HCT116 (cell line): Measurements from ENCODE around the gene IPCEF1. TPM values are rescaled to one million over a fixed set of nuclear protein-coding genes. Genes with fewer than 3 reads are reported as not detected.
"Not testable (repeated sequence)": the region's sequence is repeated elsewhere in the genome, so short reads cannot be mapped to it uniquely, and the experiment has no call there.

ENCODE experiments used
- ATAC-seq: fragments of 200-7000 bp; cut with Tn5 transposase; 2 replicates; pipeline ENCODE4 v1.9.1; 2020; ENCODE audit warnings: mild to moderate bottlenecking, moderate library complexity
- BruUV-seq: library from RNA; stranded (reverse); fragments of 400-500 nt; replicated peaks from 2 replicates; lab custom pipeline; 2021; lab: Mats Ljungman, UMichigan
- CTCF ChIA-PET: fragments of 300-600 bp; sonication (Branson Sonifier 250); formaldehyde crosslinking; loops from one replicate; lab custom pipeline; 2021; ENCODE audit warnings: antibody characterized with exemption; lab: Charles Lee
- POLR2A ChIA-PET: fragments of 300-600, 350-600 bp; sonication (Branson Sonifier 250); formaldehyde crosslinking; loops from one replicate; lab custom pipeline; 2021; ENCODE audit warnings: antibody characterized with exemption; lab: Charles Lee
- RAD21 ChIA-PET, 2 experiments: fragments of 300-600 bp; sonication (Branson Sonifier 250); formaldehyde crosslinking; loops; one replicate each; lab custom pipeline; 2023; ENCODE audit warnings: low total read pairs in 2 of 2; ENCODE audit not compliant: uncharacterized antibody in 2 of 2, unreplicated experiment in 2 of 2, low non-redundant PET in 1 of 2; lab: Charles Lee
- DNase-seq: peaks from one replicate; pipeline ENCODE4 v3.0.0-alpha.2; 2010; ENCODE audit warnings: low read depth, low spot score
- H2AFZ ChIP-seq: fragments of 200-600 bp; shearing (Covaris generic), sonication (generic); 2 replicates; pipeline ENCODE4 v1.6.1; 2017; ENCODE audit warnings: low read depth, mixed run types, mixed read lengths, antibody characterized with exemption, low read length; ENCODE audit not compliant: poor library complexity, severe bottlenecking
- H3K27ac ChIP-seq: 2 replicates; pipeline ENCODE4 v1.5.1; 2012; ENCODE audit warnings: low read depth, low read length
- H3K27me3 ChIP-seq: fragments of 200-600 bp; sonication (generic); 2 replicates; pipeline ENCODE4 v1.6.1; 2016; ENCODE audit warnings: mixed run types, low read length, mixed read lengths; ENCODE audit not compliant: insufficient read depth
- H3K36me3 ChIP-seq, 2 experiments: fragments of 200-500 bp in 1 of 2; fragments of 200-600 bp in 1 of 2; sonication (Bioruptor generic) in 1 of 2; sonication (generic) in 1 of 2; 2 replicates each; pipeline versions ENCODE4 v1.5.1 to v1.6.1; 2014 to 2016; ENCODE audit warnings: low read length in 2 of 2, inconsistent platforms in 1 of 2, mixed read lengths in 1 of 2, mixed run types in 1 of 2; ENCODE audit not compliant: insufficient read depth in 2 of 2, control insufficient read depth in 1 of 2
- H3K4me1 ChIP-seq, 2 experiments: fragments of 200-600 bp in 1 of 2; sonication (generic) in 1 of 2; 2 replicates each; pipeline versions ENCODE4 v1.5.1 to v1.6.1; 2012 to 2017; ENCODE audit warnings: low read length in 2 of 2, inconsistent platforms in 1 of 2, mild to moderate bottlenecking in 1 of 2, mixed read lengths in 1 of 2, mixed run types in 1 of 2, moderate library complexity in 1 of 2; ENCODE audit not compliant: insufficient read depth in 2 of 2, control insufficient read depth in 1 of 2
- H3K4me2 ChIP-seq: fragments of 200-600 bp; sonication (generic); 2 replicates; pipeline ENCODE4 v1.6.1; 2017; ENCODE audit warnings: mixed run types, low read length, mixed read lengths
- H3K4me3 ChIP-seq, 2 experiments: fragments of 200-600 bp in 1 of 2; sonication (generic) in 1 of 2; replicated peaks in 1 of 2; 2 replicates each; pipeline ENCODE4 v1.5.1; 2011 to 2016; ENCODE audit warnings: low read length in 2 of 2, control low read depth in 1 of 2, low read depth in 1 of 2, mild to moderate bottlenecking in 1 of 2, mixed read lengths in 1 of 2, mixed run types in 1 of 2
- H3K79me2 ChIP-seq: fragments of 200-600 bp; sonication (generic); 2 replicates; pipeline ENCODE4 v1.6.1; 2017; ENCODE audit warnings: mild to moderate bottlenecking, mixed run types, low read length, moderate library complexity, mixed read lengths; ENCODE audit not compliant: insufficient read depth
- H3K9ac ChIP-seq: fragments of 200-600 bp; sonication (generic); 2 replicates; pipeline ENCODE4 v1.6.1; 2016; ENCODE audit warnings: low read length, mixed read lengths
- H3K9me2 ChIP-seq: fragments of 200-600 bp; sonication (generic), shearing (Covaris generic); 2 replicates; pipeline ENCODE4 v1.6.1; 2017; ENCODE audit warnings: mixed run types, mild to moderate bottlenecking, moderate library complexity; ENCODE audit not compliant: insufficient read depth
- H3K9me3 ChIP-seq, 2 experiments: fragments of 200-500 bp in 1 of 2; fragments of 200-600 bp in 1 of 2; sonication (Bioruptor generic) in 1 of 2; sonication (generic) in 1 of 2; 2 replicates each; pipeline ENCODE4 v1.6.1; 2014 to 2017; ENCODE audit warnings: low read length in 2 of 2, mixed read lengths in 2 of 2, inconsistent platforms in 1 of 2, low read depth in 1 of 2, mild to moderate bottlenecking in 1 of 2, mixed run types in 1 of 2, moderate library complexity in 1 of 2; ENCODE audit not compliant: control insufficient read depth in 1 of 2, insufficient read depth in 1 of 2
- H4K20me1 ChIP-seq: fragments of 200-600 bp; sonication (generic), shearing (Covaris generic); 2 replicates; pipeline ENCODE4 v1.6.1; 2017; ENCODE audit warnings: mixed run types, mild to moderate bottlenecking, moderate library complexity; ENCODE audit not compliant: insufficient read depth
- ATF3 ChIP-seq: IDR thresholded peaks from 2 replicates; pipeline ENCODE4 v1.6.1; 2012
- CEBPB ChIP-seq: IDR thresholded peaks from 2 replicates; pipeline ENCODE4 v1.6.1; 2012; ENCODE audit warnings: low read depth
- CTCF ChIP-seq, 3 experiments: fragments of 200-600 bp in 1 of 3; sonication (generic) in 1 of 3; IDR thresholded peaks in 2 of 3; conservative IDR thresholded peaks in 1 of 3; 2 replicates each; pipeline ENCODE4 v1.5.1; 2012 to 2017; ENCODE audit warnings: low read depth in 2 of 3, low read length in 2 of 3, antibody characterized with exemption in 1 of 3, borderline replicate concordance in 1 of 3, control low read depth in 1 of 3, mild to moderate bottlenecking in 1 of 3, mixed read lengths in 1 of 3, mixed run types in 1 of 3, moderate library complexity in 1 of 3; ENCODE audit not compliant: insufficient read depth in 1 of 3
- EGR1 ChIP-seq: IDR thresholded peaks from 2 replicates; pipeline ENCODE4 v1.6.1; 2012; ENCODE audit warnings: low read depth
- ELF1 ChIP-seq: IDR thresholded peaks from 2 replicates; pipeline ENCODE4 v1.6.1; 2012; ENCODE audit warnings: low read depth, borderline replicate concordance
- EZH2phosphoT487 ChIP-seq: fragments of 200-600 bp; IDR thresholded peaks from 2 replicates; pipeline ENCODE4 v1.6.1; 2018; ENCODE audit warnings: antibody characterized with exemption, borderline replicate concordance
- FOSL1 ChIP-seq: IDR thresholded peaks from 2 replicates; pipeline ENCODE4 v1.6.1; 2012; ENCODE audit warnings: low read depth
- JUND ChIP-seq: IDR thresholded peaks from 2 replicates; pipeline ENCODE4 v1.6.1; 2012
- POLR2A ChIP-seq: IDR thresholded peaks from 2 replicates; pipeline ENCODE4 v1.7.0; 2011; ENCODE audit warnings: borderline replicate concordance; ENCODE audit not compliant: insufficient read depth, insufficient read length; ENCODE audit errors: extremely low read depth
- RAD21 ChIP-seq: IDR thresholded peaks from 2 replicates; pipeline ENCODE4 v1.6.1; 2012; ENCODE audit warnings: low read depth, mild to moderate bottlenecking
- SP1 ChIP-seq: IDR thresholded peaks from 2 replicates; pipeline ENCODE4 v1.6.1; 2012; ENCODE audit warnings: low read depth
- SRF ChIP-seq: IDR thresholded peaks from 2 replicates; pipeline ENCODE4 v1.6.1; 2012; ENCODE audit warnings: low read depth
- TCF7L2 ChIP-seq: IDR thresholded peaks from 2 replicates; pipeline ENCODE4 v1.7.0; 2011; ENCODE audit warnings: borderline replicate concordance, inconsistent platforms; ENCODE audit not compliant: insufficient read depth, insufficient read length; ENCODE audit errors: extremely low read depth
- YY1 ChIP-seq: IDR thresholded peaks from 2 replicates; pipeline ENCODE4 v1.6.1; 2011; ENCODE audit warnings: low read length, low read depth, moderate library complexity, mild to moderate bottlenecking; ENCODE audit not compliant: insufficient replicate concordance; ENCODE audit errors: extremely low read depth
- ZBTB33 ChIP-seq: IDR thresholded peaks from 2 replicates; pipeline ENCODE4 v1.6.1; 2011; ENCODE audit warnings: mild to moderate bottlenecking, low read length, moderate library complexity; ENCODE audit not compliant: insufficient replicate concordance; ENCODE audit errors: extremely low read depth
- ZFX ChIP-seq: fragments of 450-650 bp; IDR thresholded peaks from 2 replicates; pipeline ENCODE4 v1.6.1; 2017
- ZNF274 ChIP-seq: fragments of 200-500 bp; sonication (Bioruptor generic); IDR thresholded peaks from 2 replicates; pipeline ENCODE4 v1.6.1; 2014; ENCODE audit warnings: mild to moderate bottlenecking, low read depth, low read length, inconsistent platforms
- intact Hi-C: fragments of 100-400 bp; cut with micrococcal nuclease; formaldehyde crosslinking; loops from 2 replicates; pipeline ENCODE4 v1.10.0; 2022
- total RNA-seq: library from RNA; stranded (reverse); gene quantifications from one replicate; pipeline ENCODE4 v1.2.1, GENCODE V29; 2021; ENCODE audit not compliant: unreplicated experiment
- TF ChIP-seq, protein P1 (sequence below): IDR thresholded peaks from 2 replicates; pipeline ENCODE4 v1.6.1; 2012

The IPCEF1 gene
- total RNA-seq, 1 experiment from 2014 or later = 0.32 TPM

DNA sequence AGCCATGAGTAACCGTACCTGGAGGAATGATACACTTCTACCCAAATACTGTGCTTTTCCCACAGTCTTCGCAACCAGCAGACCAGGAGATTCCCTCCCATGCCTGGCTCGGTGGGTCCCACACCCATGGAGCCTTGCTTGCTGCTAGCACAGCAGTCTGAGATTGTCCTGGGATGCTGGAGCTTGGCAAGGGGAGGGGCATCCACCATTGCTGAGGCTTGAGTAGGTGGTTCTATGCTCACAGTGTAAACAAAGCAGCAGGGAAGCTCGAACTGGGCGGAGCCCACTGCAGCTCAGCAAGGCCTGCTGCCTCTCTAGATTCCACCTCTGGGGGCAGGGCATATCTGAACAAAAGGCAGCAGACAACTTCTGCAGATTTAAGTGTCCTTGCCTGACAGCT lies 184.2 kb downstream of the IPCEF1 start:
- DNase-seq, CTCF ChIA-PET: not testable (repeated sequence)

DNA sequence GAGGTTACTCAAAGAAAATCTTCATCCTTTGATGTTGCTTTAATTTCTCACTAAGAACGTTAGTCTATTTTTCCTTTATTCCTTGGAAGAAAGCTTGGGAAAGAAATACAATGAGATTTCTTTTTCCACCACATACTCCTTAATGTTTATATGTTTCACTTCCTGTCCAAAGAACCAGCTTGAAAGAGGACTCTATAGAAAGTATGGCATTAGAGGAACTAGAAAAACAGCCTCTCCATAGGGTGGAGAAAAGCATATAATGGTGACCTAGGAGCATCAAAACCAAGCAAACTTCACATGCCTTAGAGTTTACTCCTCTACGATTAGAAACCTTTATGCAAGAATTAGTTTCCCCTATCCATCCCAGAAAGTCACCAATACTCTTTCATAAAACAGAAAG lies 186.5 kb downstream of the IPCEF1 start:
- no peak overlapping the region for H3K27ac ChIP-seq
- RAD21 ChIA-PET = no interaction called here
- intact Hi-C loops = no loop called here
- DNase-seq (no peak), ATAC-seq (no peak)
- POLR2A ChIA-PET = no interaction called here
- CTCF ChIA-PET = no interaction called here
- no peak overlapping the region for H3K4me2 ChIP-seq
- H3K36me3 ChIP-seq = no peaks in the 10 kb centered on the region
- 0 out of 2 replicates have a peak, but pooled peaks cover 2% of the 10 kb centered on the region for H3K9me2 ChIP-seq
- H3K4me1 ChIP-seq = peaks cover 4 to 9% of the 10 kb centered on the region in 2 experiments; a peak in 2 of 4 replicates
- no peaks in the 10 kb centered on the region for H3K9me3 ChIP-seq
- no peak overlapping the region for H2AFZ ChIP-seq
- H4K20me1 ChIP-seq = no peaks in the 10 kb centered on the region
- H3K9ac ChIP-seq = no peak overlapping the region
- no peaks in the 10 kb centered on the region for H3K79me2 ChIP-seq
- no peaks in the 10 kb centered on the region for H3K27me3 ChIP-seq
- BruUV-seq = no TSS peak
- H3K4me3 ChIP-seq = no peak overlapping the region
- TF ChIP-seq SP1 (no peak), ZFX (no peak), SRF (no peak), ZNF274 (no peak), FOSL1 (no peak), CEBPB (no peak), EGR1 (no peak), ZBTB33 (no peak), CTCF (IDR thresholded peaks at IDR 0.05 in 2 of 3, conservative IDR thresholded peaks at IDR 0.05 in 1 of 3; ENCODE audit: borderline replicate concordance in 1 of 3, insufficient read depth in 1 of 3, low read depth in 2 of 3, low read length in 2 of 3) (no peak), YY1 (no peak), EZH2phosphoT487 (no peak), ELF1 (no peak), ATF3 (no peak), TCF7L2 (no peak), RAD21 (no peak), JUND (no peak), POLR2A (no peak)
- TF ChIP-seq, protein P1, sequence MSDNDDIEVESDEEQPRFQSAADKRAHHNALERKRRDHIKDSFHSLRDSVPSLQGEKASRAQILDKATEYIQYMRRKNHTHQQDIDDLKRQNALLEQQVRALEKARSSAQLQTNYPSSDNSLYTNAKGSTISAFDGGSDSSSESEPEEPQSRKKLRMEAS = no peak

More for the DNA sequence above, 184.2 kb downstream of the IPCEF1 start:
- H3K4me2 ChIP-seq = peak overlapping the region; percentile 28; the same call in 1 of the 2 replicates
- H4K20me1 ChIP-seq, H3K27ac ChIP-seq, H3K4me1 ChIP-seq, POLR2A ChIA-PET, H3K9me2 ChIP-seq, H3K9me3 ChIP-seq, H3K36me3 ChIP-seq, H3K79me2 ChIP-seq, H3K27me3 ChIP-seq, H3K9ac ChIP-seq, H2AFZ ChIP-seq, RAD21 ChIA-PET, intact Hi-C loops, H3K4me3 ChIP-seq, BruUV-seq: not testable (repeated sequence)
- ATAC-seq = peak; percentile 67
